ENCODE results near the gene CCDC87.
A peak's percentile ranks its signal among the peaks of the same experiment; 100 is the strongest.

Gene CCDC87

DNA sequence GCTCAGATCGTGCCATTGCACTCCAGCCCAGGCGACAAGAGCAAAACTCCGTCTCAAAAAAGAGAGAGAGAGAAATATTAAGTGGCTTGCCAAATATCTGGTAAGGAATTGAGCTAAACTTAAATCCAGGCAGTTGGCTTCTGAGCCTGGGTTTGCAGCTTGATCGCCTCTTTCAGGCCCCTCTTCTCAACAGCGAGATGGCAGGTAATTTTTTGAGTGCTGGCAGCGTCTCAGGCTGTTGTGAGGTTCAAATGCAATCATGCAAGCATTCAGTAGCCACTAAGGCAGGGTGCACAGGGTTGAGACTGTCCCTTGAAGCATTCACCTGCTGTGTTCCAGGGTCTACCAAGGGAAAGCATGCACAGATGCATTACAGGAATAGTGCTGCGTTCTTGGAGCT is 23.8 kb downstream of the CCDC87 start:
- TF ChIP-seq, protein P1, sequence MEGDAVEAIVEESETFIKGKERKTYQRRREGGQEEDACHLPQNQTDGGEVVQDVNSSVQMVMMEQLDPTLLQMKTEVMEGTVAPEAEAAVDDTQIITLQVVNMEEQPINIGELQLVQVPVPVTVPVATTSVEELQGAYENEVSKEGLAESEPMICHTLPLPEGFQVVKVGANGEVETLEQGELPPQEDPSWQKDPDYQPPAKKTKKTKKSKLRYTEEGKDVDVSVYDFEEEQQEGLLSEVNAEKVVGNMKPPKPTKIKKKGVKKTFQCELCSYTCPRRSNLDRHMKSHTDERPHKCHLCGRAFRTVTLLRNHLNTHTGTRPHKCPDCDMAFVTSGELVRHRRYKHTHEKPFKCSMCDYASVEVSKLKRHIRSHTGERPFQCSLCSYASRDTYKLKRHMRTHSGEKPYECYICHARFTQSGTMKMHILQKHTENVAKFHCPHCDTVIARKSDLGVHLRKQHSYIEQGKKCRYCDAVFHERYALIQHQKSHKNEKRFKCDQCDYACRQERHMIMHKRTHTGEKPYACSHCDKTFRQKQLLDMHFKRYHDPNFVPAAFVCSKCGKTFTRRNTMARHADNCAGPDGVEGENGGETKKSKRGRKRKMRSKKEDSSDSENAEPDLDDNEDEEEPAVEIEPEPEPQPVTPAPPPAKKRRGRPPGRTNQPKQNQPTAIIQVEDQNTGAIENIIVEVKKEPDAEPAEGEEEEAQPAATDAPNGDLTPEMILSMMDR (IDR thresholded peaks at IDR 0.05), result no peak
- H3K4me1 ChIP-seq (ENCODE audit: control insufficient read depth in 1 of 2, insufficient read depth in 1 of 2, low read depth in 1 of 2, low read length in 1 of 2), result peaks cover 4 to 5% of the 10 kb centered on the region in 2 experiments
- no peaks in the 10 kb centered on the region for H3K36me3 ChIP-seq

DNA sequence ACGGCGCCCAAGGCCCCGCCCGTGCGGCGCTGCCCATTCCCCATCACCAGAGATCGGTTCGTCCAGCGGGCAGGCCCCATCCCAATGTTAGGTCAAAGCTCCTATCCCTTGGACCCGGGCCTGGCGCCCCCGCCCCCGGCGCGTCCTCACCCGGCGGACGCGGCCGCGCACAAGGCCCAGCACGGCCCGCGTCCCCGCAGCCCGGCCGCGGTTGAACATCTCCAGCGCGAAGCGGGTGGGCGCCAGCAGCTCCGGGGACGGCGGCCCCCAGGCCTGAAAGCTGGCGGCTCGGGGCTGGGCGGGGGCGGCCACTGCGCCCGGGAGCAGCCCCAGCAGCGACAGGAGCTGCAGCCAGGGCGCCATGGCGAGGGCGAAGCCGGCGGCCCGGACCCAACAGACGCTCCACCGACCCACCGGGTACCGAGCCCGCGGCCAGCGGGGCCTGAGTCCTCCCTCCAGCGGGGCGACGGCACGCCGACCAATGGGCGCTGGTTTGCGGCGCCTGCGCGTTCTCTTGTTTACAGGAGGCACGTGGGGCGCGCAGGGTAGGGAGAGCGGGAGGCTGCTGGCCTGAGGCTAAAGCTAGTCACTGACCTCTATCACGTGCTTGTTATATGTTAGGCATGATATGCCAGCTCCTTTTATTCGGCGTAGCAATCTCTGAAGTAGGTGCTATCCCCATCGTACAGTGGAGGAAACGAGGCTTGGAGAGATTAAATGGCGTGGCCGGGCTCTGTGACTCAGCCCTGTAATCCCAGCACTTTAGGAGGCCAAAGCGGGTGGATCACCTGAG is 24.5 kb downstream of the CCDC87 start, which contains the start of gene CTSF:
CTSF (minus strand) TSS at position 483 of the 793 bp plus-strand sequence; CDS start at position 363, 120 bp downstream.
- Histone ChIP-seq H3K9me3 (no peaks in the 10 kb centered on the region), H3K4me1 (ENCODE audit: control insufficient read depth in 1 of 2, insufficient read depth in 1 of 2, low read depth in 1 of 2, low read length in 1 of 2) (peaks cover 4 to 5% of the 10 kb centered on the region in 2 experiments), H3K27ac (no peak within 1 kb of the TSS), H3K27me3 (peaks cover 54% of the 10 kb centered on the region), H3K4me3 (ENCODE audit: low read depth in 1 of 2, low read length in 1 of 2) (peak within 1 kb of the TSS; percentile 37 to 55), H3K36me3 (no peaks in the 10 kb centered on the region)
- TF ChIP-seq, protein P1 (IDR thresholded peaks at IDR 0.05), result no peak

More for the DNA sequence above, 23.8 kb downstream of the CCDC87 start:
- Histone ChIP-seq H3K9me3 (no peaks in the 10 kb centered on the region), H3K4me3 (ENCODE audit: low read depth in 1 of 2, low read length in 1 of 2) (no peak overlapping the region), H3K27me3 (peaks cover 54% of the 10 kb centered on the region), H3K27ac (no peak overlapping the region)

DNA sequence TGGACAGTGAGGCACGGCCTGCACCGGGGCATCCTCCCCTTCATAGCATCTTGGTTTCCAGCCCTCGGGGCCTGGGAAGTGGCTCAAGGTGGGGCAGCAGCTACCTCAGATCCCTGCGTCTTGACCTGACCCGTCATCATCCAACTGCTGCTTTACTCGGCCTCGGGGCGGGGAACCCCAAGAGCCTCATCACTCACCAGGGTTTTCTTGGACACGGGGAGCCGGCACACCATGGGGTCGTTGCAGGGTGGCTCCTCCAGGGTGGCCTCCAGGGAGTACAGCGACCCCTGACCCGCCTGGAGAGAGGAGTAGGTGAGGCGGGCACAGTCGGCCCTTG is 25.1 kb downstream of the CCDC87 start:
- Histone ChIP-seq H3K27me3 (peaks cover 54% of the 10 kb centered on the region), H3K4me1 (ENCODE audit: control insufficient read depth in 1 of 2, insufficient read depth in 1 of 2, low read depth in 1 of 2, low read length in 1 of 2) (peaks cover 4 to 5% of the 10 kb centered on the region in 2 experiments), H3K27ac (no peak overlapping the region), H3K9me3 (no peaks in the 10 kb centered on the region), H3K4me3 (ENCODE audit: low read depth in 1 of 2, low read length in 1 of 2) (no peak overlapping the region), H3K36me3 (no peaks in the 10 kb centered on the region)
- TF ChIP-seq, protein P1 (IDR thresholded peaks at IDR 0.05), result no peak

DNA sequence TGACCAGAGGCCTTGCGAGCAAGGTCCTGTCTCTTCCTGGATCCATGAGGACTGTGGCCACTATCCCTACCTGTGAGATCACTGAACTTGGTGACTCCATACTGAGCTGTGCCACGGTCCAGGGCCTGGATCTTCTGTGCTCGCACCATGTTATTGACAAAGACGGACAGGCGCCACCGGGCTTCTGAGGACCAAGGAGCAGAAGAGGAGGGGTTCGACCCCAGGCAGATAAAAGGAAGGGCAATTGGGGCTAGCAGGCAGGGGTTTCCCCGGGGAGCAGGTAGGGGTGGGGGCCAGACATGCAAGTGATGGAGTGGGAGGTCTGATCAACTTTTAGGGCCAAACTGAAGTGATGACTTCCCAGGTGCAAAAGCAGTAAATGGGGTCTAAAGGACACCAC is 26.6 kb downstream of the CCDC87 start:
- peaks cover 58% of the 10 kb centered on the region for H3K27me3 ChIP-seq
- no peak overlapping the region for H3K27ac ChIP-seq
- no peaks in the 10 kb centered on the region for H3K9me3 ChIP-seq
- no peak overlapping the region for H3K4me3 ChIP-seq (ENCODE audit: low read depth in 1 of 2, low read length in 1 of 2)
- H3K4me1 ChIP-seq (ENCODE audit: control insufficient read depth in 1 of 2, insufficient read depth in 1 of 2, low read depth in 1 of 2, low read length in 1 of 2), result peaks cover 4 to 5% of the 10 kb centered on the region in 2 experiments
- TF ChIP-seq, protein P1 (IDR thresholded peaks at IDR 0.05), result no peak
- no peaks in the 10 kb centered on the region for H3K36me3 ChIP-seq

DNA sequence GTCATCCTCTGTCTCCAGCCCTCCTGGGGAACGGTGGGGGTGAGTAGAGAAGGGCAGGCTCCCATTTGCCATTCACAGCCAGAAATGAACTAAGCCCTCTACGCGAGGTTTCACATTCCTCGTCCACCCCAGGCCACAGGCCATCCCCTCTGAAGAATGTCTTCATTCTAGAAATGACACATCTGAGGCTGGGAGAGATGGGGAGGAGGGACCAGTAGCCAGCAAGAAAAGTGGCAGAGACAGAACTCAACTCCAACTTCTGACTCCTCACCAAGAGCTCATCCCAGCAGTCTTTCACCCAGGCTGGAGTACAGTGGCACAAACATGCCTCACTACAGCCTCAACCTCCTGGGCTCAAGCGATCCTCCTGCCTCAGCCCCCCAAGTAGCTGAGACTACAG is 27.9 kb downstream of the CCDC87 start:
- Histone ChIP-seq H3K4me3 (ENCODE audit: low read depth in 1 of 2, low read length in 1 of 2) (no peak overlapping the region), H3K4me1 (ENCODE audit: control insufficient read depth in 1 of 2, insufficient read depth in 1 of 2, low read depth in 1 of 2, low read length in 1 of 2) (peaks cover 4 to 5% of the 10 kb centered on the region in 2 experiments), H3K9me3 (no peaks in the 10 kb centered on the region)

More for the DNA sequence above, 27.9 kb downstream of the CCDC87 start:
- Histone ChIP-seq H3K27ac (no peak overlapping the region), H3K27me3 (peaks cover 59% of the 10 kb centered on the region), H3K36me3 (no peaks in the 10 kb centered on the region)
- TF ChIP-seq, protein P1 (IDR thresholded peaks at IDR 0.05), result no peak
